Large intestine (tissue), 3 donors: ENCODE results near the gene NOTCH1. TPM values are rescaled to one million over a fixed set of nuclear protein-coding genes. Genes with fewer than 3 reads are reported as not detected.
"Not testable (repeated sequence)": the region's sequence is repeated elsewhere in the genome, so short reads cannot be mapped to it uniquely, and the experiment has no call there.

Experiments
- DNase-seq, 2 donors: peaks; one replicate each; pipeline versions ENCODE4 v3.0.0 to v3.0.0-alpha.2; 2013
- H3K27ac ChIP-seq: one replicate; pipeline ENCODE4 v1.5.1; 2013; ENCODE audit warnings: low read length
- H3K27me3 ChIP-seq: 2 replicates; pipeline ENCODE4 v1.6.1; 2013; ENCODE audit warnings: low read length; ENCODE audit not compliant: control insufficient read depth, insufficient read depth
- H3K36me3 ChIP-seq: 2 replicates; pipeline ENCODE4 v1.6.1; 2013; ENCODE audit warnings: low read length; ENCODE audit not compliant: control insufficient read depth, insufficient read depth
- H3K4me1 ChIP-seq: one replicate; pipeline ENCODE4 v1.6.1; 2013; ENCODE audit warnings: low read length; ENCODE audit not compliant: control insufficient read depth, insufficient read depth
- H3K4me3 ChIP-seq: one replicate; pipeline ENCODE4 v1.5.1; 2013; ENCODE audit warnings: low read length
- H3K9me3 ChIP-seq: one replicate; pipeline ENCODE4 v1.6.1; 2013; ENCODE audit warnings: mild to moderate bottlenecking, low read depth, low read length, moderate library complexity; ENCODE audit not compliant: control insufficient read depth
- WGBS: methylation state at CpG from one replicate; pipeline ENCODE4 v1.1.5; 2013; ENCODE audit warnings: low lambda C conversion rate; ENCODE audit not compliant: insufficient coverage; 5-methylcytosine and 5-hydroxymethylcytosine counted together
- polyA plus RNA-seq: library from polyadenylated mRNA; unstranded; fragments of 120-200 nt; gene quantifications from one replicate; pipeline ENCODE4 v1.2.1, GENCODE V29; 2013

NOTCH1 gene
- polyA plus RNA-seq, 1 donor, result 13.4 TPM

GRCh38 chr9:136578626-136578914, 32.7 kb upstream of the NOTCH1 start:
- WGBS, result no CpG with 5 or more reads among the region's 7 CpGs
- Histone ChIP-seq H3K4me1 (no peaks in the 10 kb centered on the region), H3K9me3 (peaks cover 6% of the 10 kb centered on the region), H3K36me3 (no peaks in the 10 kb centered on the region), H3K27me3 (no peaks in the 10 kb centered on the region), H3K27ac (no peak overlapping the region), H3K4me3 (no peak overlapping the region)
- no peak for DNase-seq

- H3K27ac ChIP-seq, result no peak overlapping the region
- no peak overlapping the region for H3K4me3 ChIP-seq
- H3K9me3 ChIP-seq, result peaks cover 3% of the 10 kb centered on the region
- peaks cover under 1% of the 10 kb centered on the region for H3K27me3 ChIP-seq
- H3K4me1 ChIP-seq, result no peaks in the 10 kb centered on the region
- no peak for DNase-seq
- no peaks in the 10 kb centered on the region for H3K36me3 ChIP-seq
- no CpG with 5 or more reads among the region's 27 CpGs for WGBS
Observed at GRCh38 chr9:136577941-136578625, 32.2 kb upstream of the NOTCH1 start.

- DNase-seq, result no peak
- Histone ChIP-seq H3K36me3 (no peaks in the 10 kb centered on the region), H3K4me3 (no peak overlapping the region), H3K4me1 (no peaks in the 10 kb centered on the region), H3K9me3 (peaks cover 2% of the 10 kb centered on the region), H3K27ac (no peak overlapping the region), H3K27me3 (peaks cover 7% of the 10 kb centered on the region)
- no CpG with 5 or more reads among the region's 8 CpGs for WGBS
Observed at GRCh38 chr9:136576269-136576626, 30.4 kb upstream of the NOTCH1 start.

GRCh38 chr9:136575626-136576268, 29.9 kb upstream of the NOTCH1 start:
- Histone ChIP-seq H3K27ac (no peak overlapping the region), H3K9me3 (peaks cover 2% of the 10 kb centered on the region), H3K36me3 (no peaks in the 10 kb centered on the region), H3K4me1 (no peaks in the 10 kb centered on the region), H3K4me3 (no peak overlapping the region), H3K27me3 (peaks cover 7% of the 10 kb centered on the region)
- no peak for DNase-seq
- WGBS, result no CpG with 5 or more reads among the region's 21 CpGs

GRCh38 chr9:136574606-136575005, 28.8 kb upstream of the NOTCH1 start:
- not testable (repeated sequence) for H3K36me3 ChIP-seq, H3K4me1 ChIP-seq
- WGBS, result 100% methylated on average over 2 of the region's 16 CpGs

GRCh38 chr9:136572828-136573625, 27.2 kb upstream of the NOTCH1 start:
- DNase-seq, result no peak
- Histone ChIP-seq H3K4me1 (peaks cover 8% of the 10 kb centered on the region), H3K27me3 (peaks cover 7% of the 10 kb centered on the region), H3K4me3 (no peak overlapping the region), H3K27ac (no peak overlapping the region), H3K36me3 (no peaks in the 10 kb centered on the region), H3K9me3 (peaks cover 4% of the 10 kb centered on the region)
- no CpG with 5 or more reads among the region's 34 CpGs for WGBS

More at GRCh38 chr9:136574606-136575005, 28.8 kb upstream of the NOTCH1 start:
- not testable (repeated sequence) for H3K27ac ChIP-seq, H3K4me3 ChIP-seq, H3K9me3 ChIP-seq, DNase-seq, H3K27me3 ChIP-seq

- H3K36me3 ChIP-seq, result no peaks in the 10 kb centered on the region
- peaks cover 4% of the 10 kb centered on the region for H3K9me3 ChIP-seq
- peaks cover 14% of the 10 kb centered on the region for H3K4me1 ChIP-seq
- H3K27me3 ChIP-seq, result peaks cover 7% of the 10 kb centered on the region
- no CpG with 5 or more reads among the region's 17 CpGs for WGBS
- no peak overlapping the region for H3K27ac ChIP-seq
- no peak overlapping the region for H3K4me3 ChIP-seq
- DNase-seq, result no peak
Observed at GRCh38 chr9:136572003-136572827, 26.4 kb upstream of the NOTCH1 start.

GRCh38 chr9:136571531-136571930, 25.7 kb upstream of the NOTCH1 start:
- Histone ChIP-seq H3K4me1 (peaks cover 14% of the 10 kb centered on the region), H3K27ac (no peak overlapping the region), H3K27me3 (peaks cover 7% of the 10 kb centered on the region), H3K9me3 (peaks cover 5% of the 10 kb centered on the region), H3K4me3 (no peak overlapping the region), H3K36me3 (no peaks in the 10 kb centered on the region)
- WGBS, result no CpG with 5 or more reads among the region's 14 CpGs
- no peak for DNase-seq

- Histone ChIP-seq H3K4me1 (peaks cover 15% of the 10 kb centered on the region), H3K36me3 (no peaks in the 10 kb centered on the region), H3K4me3 (no peak overlapping the region), H3K27me3 (peaks cover 7% of the 10 kb centered on the region), H3K9me3 (peaks cover 8% of the 10 kb centered on the region), H3K27ac (no peak overlapping the region)
- DNase-seq, result no peak
- no CpG with 5 or more reads among the region's 19 CpGs for WGBS
Observed at GRCh38 chr9:136570916-136571315, 25.1 kb upstream of the NOTCH1 start.

GRCh38 chr9:136570191-136570845, 24.5 kb upstream of the NOTCH1 start:
- no peak for DNase-seq
- Histone ChIP-seq H3K4me3 (no peak overlapping the region), H3K27ac (no peak overlapping the region), H3K4me1 (peaks cover 20% of the 10 kb centered on the region), H3K27me3 (peaks cover 7% of the 10 kb centered on the region), H3K9me3 (peaks cover 8% of the 10 kb centered on the region), H3K36me3 (no peaks in the 10 kb centered on the region)
- no CpG with 5 or more reads among the region's 18 CpGs for WGBS
